Endothelial cell of umbilical vein (primary cell): ENCODE data around the gene PARS2. TPM values are rescaled to one million over a fixed set of nuclear protein-coding genes. Genes with fewer than 3 reads are reported as not detected.

ENCODE experiments used
- BruUV-seq: library from RNA; stranded (reverse); fragments of 400-500 nt; replicated peaks from 2 replicates; lab custom pipeline; 2021; lab: Mats Ljungman, UMichigan
- CTCF ChIA-PET: fragments of 300-600, 350-600 bp; sonication (Branson Sonifier 250); formaldehyde crosslinking; loops from one replicate; lab custom pipeline; 2021; ENCODE audit warnings: antibody characterized with exemption, inconsistent platforms; lab: Charles Lee
- POLR2A ChIA-PET: fragments of 300-600, 350-600 bp; sonication (Branson Sonifier 250); formaldehyde crosslinking; loops from one replicate; lab custom pipeline; 2021; ENCODE audit warnings: antibody characterized with exemption, inconsistent platforms; lab: Charles Lee
- DNase-seq: peaks from one replicate; pipeline ENCODE4 v3.0.0-alpha.2; 2011; ENCODE audit warnings: low read depth, low spot score
- FAIRE-seq: peaks from 2 replicates; lab custom pipeline; 2011; peaks lifted over from hg19 to GRCh38; lab: Jason Lieb, UNC
- H2AFZ ChIP-seq: 2 replicates; pipeline ENCODE4 v1.6.0; 2012; ENCODE audit warnings: low read depth, low read length, control low read depth, inconsistent platforms
- H3K27ac ChIP-seq: 2 replicates; pipeline ENCODE4 v1.5.1; 2011; ENCODE audit warnings: low read depth, mild to moderate bottlenecking, control low read depth, low read length, moderate library complexity; ENCODE audit not compliant: insufficient read depth
- H3K27me3 ChIP-seq, 2 experiments: 2 replicates each; pipeline versions ENCODE4 v1.6.0 to v1.6.1; 2011; ENCODE audit warnings: low read length in 2 of 2, mixed read lengths in 1 of 2; ENCODE audit not compliant: control insufficient read depth in 2 of 2, insufficient read depth in 2 of 2
- H3K36me3 ChIP-seq, 2 experiments: 2 replicates in 1 of 2; 3 replicates in 1 of 2; pipeline ENCODE4 v1.5.1; 2011; ENCODE audit warnings: low read length in 2 of 2, mild to moderate bottlenecking in 1 of 2, moderate library complexity in 1 of 2; ENCODE audit not compliant: control insufficient read depth in 2 of 2, insufficient read depth in 2 of 2; ENCODE audit errors: extremely low read depth in 1 of 2
- H3K4me1 ChIP-seq: 3 replicates; pipeline ENCODE4 v1.5.1; 2011; ENCODE audit warnings: mild to moderate bottlenecking, low read length; ENCODE audit not compliant: control insufficient read depth, insufficient read depth; ENCODE audit errors: extremely low read depth
- H3K4me2 ChIP-seq: 2 replicates; pipeline ENCODE4 v1.6.1; 2011; ENCODE audit warnings: low read length, control low read depth, mixed read lengths; ENCODE audit not compliant: insufficient read depth
- H3K4me3 ChIP-seq, 3 experiments: fragments of 200-600 bp in 1 of 3; sonication (generic), shearing (Covaris generic) in 1 of 3; replicated peaks in 1 of 3; 2 replicates each; pipeline ENCODE4 v1.5.1; 2011 to 2016; ENCODE audit warnings: control low read depth in 3 of 3, low read length in 3 of 3, mild to moderate bottlenecking in 2 of 3, inconsistent platforms in 1 of 3, low read depth in 1 of 3, moderate library complexity in 1 of 3; ENCODE audit not compliant: insufficient read depth in 1 of 3
- H3K79me2 ChIP-seq: 2 replicates; pipeline ENCODE4 v1.6.0; 2012; ENCODE audit warnings: low read length, inconsistent platforms; ENCODE audit not compliant: control insufficient read depth, insufficient read depth
- H3K9ac ChIP-seq: replicated peaks from 2 replicates; pipeline ENCODE3; 2011; ENCODE audit warnings: low read length, control low read depth; ENCODE audit not compliant: insufficient read depth; ENCODE audit errors: extremely low read depth
- H3K9me1 ChIP-seq: replicated peaks from 3 replicates; pipeline ENCODE4 v1.6.0; 2011; ENCODE audit warnings: mild to moderate bottlenecking, low read length; ENCODE audit not compliant: control insufficient read depth, insufficient read depth; ENCODE audit errors: extremely low read depth
- H3K9me3 ChIP-seq: replicated peaks from 2 replicates; pipeline ENCODE4 v1.5.1; 2012; ENCODE audit warnings: low read length, inconsistent platforms; ENCODE audit not compliant: control insufficient read depth, insufficient read depth
- H4K20me1 ChIP-seq: replicated peaks from 2 replicates; pipeline ENCODE3; 2011; ENCODE audit warnings: mild to moderate bottlenecking, low read length; ENCODE audit not compliant: control insufficient read depth, insufficient read depth; ENCODE audit errors: extremely low read depth
- EZH2 ChIP-seq: IDR thresholded peaks from 2 replicates; pipeline ENCODE4 v1.6.1; 2012; ENCODE audit warnings: borderline replicate concordance, low read depth, mild to moderate bottlenecking, moderate library complexity, low read length, inconsistent platforms; ENCODE audit not compliant: severe bottlenecking
- FOS ChIP-seq: IDR thresholded peaks from 2 replicates; pipeline ENCODE4 v1.6.1; 2011; ENCODE audit warnings: mild to moderate bottlenecking, low read length, moderate library complexity, borderline replicate concordance; ENCODE audit not compliant: insufficient read depth
- GATA2 ChIP-seq: IDR thresholded peaks from 2 replicates; pipeline ENCODE4 v1.7.0; 2011; ENCODE audit warnings: low read depth, mild to moderate bottlenecking, moderate library complexity, mixed read lengths, low read length; ENCODE audit not compliant: insufficient read length, insufficient read depth
- JUN ChIP-seq: IDR thresholded peaks from 2 replicates; pipeline ENCODE4 v1.6.1; 2011; ENCODE audit warnings: borderline replicate concordance, low read depth; ENCODE audit not compliant: insufficient read length, insufficient read depth
- MYC ChIP-seq: IDR thresholded peaks from one replicate; pipeline ENCODE4 v1.6.1; 2011; ENCODE audit warnings: mild to moderate bottlenecking, low read depth, low read length
- POLR2A ChIP-seq: IDR thresholded peaks from 2 replicates; pipeline ENCODE4 v1.6.1; 2012; ENCODE audit warnings: low read depth, mild to moderate bottlenecking, control low read depth, low read length
- POLR2AphosphoS5 ChIP-seq: IDR thresholded peaks from 2 replicates; pipeline ENCODE4 v1.6.1; 2012; ENCODE audit warnings: low read depth, mild to moderate bottlenecking, control low read depth, low read length, moderate library complexity; ENCODE audit not compliant: insufficient read depth
- dilution Hi-C: fragments of 300-500 bp; cut with MboI; formaldehyde crosslinking; loops from one replicate; pipeline ENCODE4 v1.15.0; 2019; ENCODE audit warnings: low sequenced_read_pairs; ENCODE audit not compliant: extremely low pct_ligation_motif_present
- intact Hi-C: fragments of 100-400 bp; cut with micrococcal nuclease; formaldehyde crosslinking; loops from one replicate; pipeline ENCODE4 v1.10.0; 2022
- polyA plus RNA-seq, 4 experiments: library from polyadenylated mRNA; depleted of rRNA in 3 of 4; stranded (reverse) in 3 of 4; unstranded in 1 of 4; fragments of >200 nt; gene quantifications; 2 replicates each; pipeline versions ENCODE4 v1.2.1 to v1.2.3, GENCODE V29; 2011 to 2012; ENCODE audit warnings: missing spikeins in 1 of 4
- total RNA-seq: library from RNA; stranded (reverse); gene quantifications from 2 replicates; pipeline ENCODE4 v1.2.3, GENCODE V29; 2021
- TF ChIP-seq, protein P1 (sequence below): IDR thresholded peaks from 2 replicates; pipeline ENCODE4 v1.6.1; 2011; ENCODE audit not compliant: insufficient read depth, insufficient read length
- TF ChIP-seq, protein P2 (sequence below), 2 donors: IDR thresholded peaks; 1 replicate in 1 of 2; 2 replicates in 1 of 2; pipeline ENCODE4 v1.5.1; 2011; ENCODE audit warnings: low read length in 2 of 2, mild to moderate bottlenecking in 2 of 2, moderate library complexity in 2 of 2, control low read depth in 1 of 2, inconsistent platforms in 1 of 2, low read depth in 1 of 2; ENCODE audit not compliant: insufficient read depth in 1 of 2; ENCODE audit errors: extremely low read depth in 1 of 2

PARS2 gene
- total and polyA plus RNA-seq, 2 donors (not counting 3 experiments of a cell fraction or from before 2014, with no cell fraction given), result 2.0 to 3.8 TPM

DNA sequence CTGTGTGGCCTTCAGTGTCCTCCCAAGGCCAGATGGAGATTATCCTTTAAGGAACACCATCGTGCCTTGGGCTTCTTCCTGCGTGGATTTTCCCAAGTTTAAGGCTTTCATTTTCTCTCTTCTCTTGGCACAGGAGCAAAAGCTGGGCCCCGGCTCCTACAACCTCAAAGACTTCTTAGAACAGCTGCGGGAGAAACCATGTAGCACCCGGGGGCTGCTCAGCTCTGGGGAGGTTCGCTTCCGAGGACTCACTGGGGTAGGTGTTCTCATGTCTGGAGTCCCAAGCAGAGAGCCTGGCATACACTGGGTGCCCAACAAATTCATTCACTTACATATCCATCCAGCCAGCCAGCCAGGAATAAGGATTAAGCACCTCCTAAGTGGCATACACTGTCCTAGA is 43.4 kb upstream of the PARS2 start:
- Histone ChIP-seq H3K4me1 (peaks cover 4% of the 10 kb centered on the region), H3K9me1 (no peaks in the 10 kb centered on the region), H3K27ac (no peak overlapping the region), H3K4me2 (no peak overlapping the region), H3K9me3 (no peaks in the 10 kb centered on the region), H3K27me3 (no peaks in the 10 kb centered on the region), H4K20me1 (no peaks in the 10 kb centered on the region), H3K9ac (no peak overlapping the region), H3K79me2 (no peaks in the 10 kb centered on the region), H3K36me3 (no peaks in the 10 kb centered on the region), H3K4me3 (no peak overlapping the region), H2AFZ (no peak overlapping the region)
- POLR2A ChIA-PET, result no interaction called here
- FAIRE-seq, result no peak
- no peak for DNase-seq
- no peak for TF ChIP-seq GATA2
- TF ChIP-seq MYC, result no peak
- no peak for TF ChIP-seq JUN
- TF ChIP-seq POLR2A, result no peak
- TF ChIP-seq, protein P1, sequence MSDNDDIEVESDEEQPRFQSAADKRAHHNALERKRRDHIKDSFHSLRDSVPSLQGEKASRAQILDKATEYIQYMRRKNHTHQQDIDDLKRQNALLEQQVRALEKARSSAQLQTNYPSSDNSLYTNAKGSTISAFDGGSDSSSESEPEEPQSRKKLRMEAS, result no peak
- TF ChIP-seq, protein P2, sequence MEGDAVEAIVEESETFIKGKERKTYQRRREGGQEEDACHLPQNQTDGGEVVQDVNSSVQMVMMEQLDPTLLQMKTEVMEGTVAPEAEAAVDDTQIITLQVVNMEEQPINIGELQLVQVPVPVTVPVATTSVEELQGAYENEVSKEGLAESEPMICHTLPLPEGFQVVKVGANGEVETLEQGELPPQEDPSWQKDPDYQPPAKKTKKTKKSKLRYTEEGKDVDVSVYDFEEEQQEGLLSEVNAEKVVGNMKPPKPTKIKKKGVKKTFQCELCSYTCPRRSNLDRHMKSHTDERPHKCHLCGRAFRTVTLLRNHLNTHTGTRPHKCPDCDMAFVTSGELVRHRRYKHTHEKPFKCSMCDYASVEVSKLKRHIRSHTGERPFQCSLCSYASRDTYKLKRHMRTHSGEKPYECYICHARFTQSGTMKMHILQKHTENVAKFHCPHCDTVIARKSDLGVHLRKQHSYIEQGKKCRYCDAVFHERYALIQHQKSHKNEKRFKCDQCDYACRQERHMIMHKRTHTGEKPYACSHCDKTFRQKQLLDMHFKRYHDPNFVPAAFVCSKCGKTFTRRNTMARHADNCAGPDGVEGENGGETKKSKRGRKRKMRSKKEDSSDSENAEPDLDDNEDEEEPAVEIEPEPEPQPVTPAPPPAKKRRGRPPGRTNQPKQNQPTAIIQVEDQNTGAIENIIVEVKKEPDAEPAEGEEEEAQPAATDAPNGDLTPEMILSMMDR (IDR thresholded peaks at IDR 0.05; ENCODE audit: extremely low read depth in 1 of 2, insufficient read depth in 1 of 2, low read depth in 1 of 2, low read length in 2 of 2), result no peak
- no peak for TF ChIP-seq FOS
- no peak for TF ChIP-seq POLR2AphosphoS5
- no peak for TF ChIP-seq EZH2
- CTCF ChIA-PET, result no interaction called here
- dilution Hi-C loops, result no loop called here
- intact Hi-C loops, result loop anchor here (5.0 kb wide), 1 partner anchor 735 kb away; no protein-coding TSS in a partner anchor
- BruUV-seq, result no TSS peak
